HG02763 (cell line): ENCODE results near the gene THNSL1.
"Not testable (repeated sequence)": the region's sequence is repeated elsewhere in the genome, so short reads cannot be mapped to it uniquely, and the experiment has no call there.

Source experiments
- ATAC-seq: cut with Tn5 transposase; IDR thresholded peaks from one replicate; pipeline ENCODE4 v1.9.1; 2021; ENCODE audit warnings: mild to moderate bottlenecking, moderate library complexity; ENCODE audit not compliant: unreplicated experiment

THNSL1 gene, protein sequence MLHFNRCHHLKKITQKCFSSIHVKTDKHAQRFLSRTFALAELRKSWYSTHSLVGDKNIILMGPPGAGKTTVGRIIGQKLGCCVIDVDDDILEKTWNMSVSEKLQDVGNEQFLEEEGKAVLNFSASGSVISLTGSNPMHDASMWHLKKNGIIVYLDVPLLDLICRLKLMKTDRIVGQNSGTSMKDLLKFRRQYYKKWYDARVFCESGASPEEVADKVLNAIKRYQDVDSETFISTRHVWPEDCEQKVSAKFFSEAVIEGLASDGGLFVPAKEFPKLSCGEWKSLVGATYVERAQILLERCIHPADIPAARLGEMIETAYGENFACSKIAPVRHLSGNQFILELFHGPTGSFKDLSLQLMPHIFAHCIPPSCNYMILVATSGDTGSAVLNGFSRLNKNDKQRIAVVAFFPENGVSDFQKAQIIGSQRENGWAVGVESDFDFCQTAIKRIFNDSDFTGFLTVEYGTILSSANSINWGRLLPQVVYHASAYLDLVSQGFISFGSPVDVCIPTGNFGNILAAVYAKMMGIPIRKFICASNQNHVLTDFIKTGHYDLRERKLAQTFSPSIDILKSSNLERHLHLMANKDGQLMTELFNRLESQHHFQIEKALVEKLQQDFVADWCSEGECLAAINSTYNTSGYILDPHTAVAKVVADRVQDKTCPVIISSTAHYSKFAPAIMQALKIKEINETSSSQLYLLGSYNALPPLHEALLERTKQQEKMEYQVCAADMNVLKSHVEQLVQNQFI

DNA sequence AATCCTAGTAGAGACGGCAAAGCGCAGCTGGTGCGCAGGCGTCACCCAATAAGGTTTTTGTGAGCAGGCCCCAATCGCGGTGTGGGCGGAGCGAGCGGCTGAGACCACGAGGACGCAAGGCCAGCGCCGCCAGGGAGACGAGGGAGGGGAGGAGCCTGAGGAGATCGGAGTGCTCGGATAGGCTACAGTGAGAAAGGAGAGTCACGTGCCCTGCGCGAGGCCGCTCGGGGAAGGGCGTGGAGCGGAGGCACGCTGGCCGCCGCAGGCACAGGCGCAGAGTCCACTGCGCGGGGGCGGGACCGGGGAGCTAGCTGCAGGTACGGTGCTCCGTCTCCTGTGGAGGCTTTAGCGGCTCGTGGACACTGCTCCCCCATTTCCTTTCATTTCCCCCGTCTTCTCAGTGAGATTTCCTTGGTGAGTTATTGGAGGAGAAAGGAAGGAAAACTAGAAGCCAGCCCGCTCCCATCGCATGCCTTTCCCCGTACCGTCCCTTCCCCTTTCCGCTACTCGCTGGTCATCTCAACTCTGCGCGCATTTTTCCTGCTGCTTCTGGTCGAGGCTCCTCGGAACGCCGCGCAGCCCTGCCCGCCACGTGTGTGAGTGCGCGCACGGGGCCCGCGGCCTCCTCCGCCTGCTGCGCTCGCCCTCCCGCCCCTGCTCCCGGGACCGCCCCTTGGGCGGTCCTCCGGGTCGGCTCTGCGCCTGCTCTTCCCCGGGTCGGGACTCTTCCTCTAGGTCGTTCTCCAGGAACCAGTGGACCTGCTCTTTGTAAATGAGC is at the start of gene THNSL1:
TSS of gene THNSL1 (plus strand) at position 237 of the 778 bp plus-strand sequence. CDS start 6,612 bp downstream, outside the sequence.
- peak; percentile 98 for ATAC-seq

DNA sequence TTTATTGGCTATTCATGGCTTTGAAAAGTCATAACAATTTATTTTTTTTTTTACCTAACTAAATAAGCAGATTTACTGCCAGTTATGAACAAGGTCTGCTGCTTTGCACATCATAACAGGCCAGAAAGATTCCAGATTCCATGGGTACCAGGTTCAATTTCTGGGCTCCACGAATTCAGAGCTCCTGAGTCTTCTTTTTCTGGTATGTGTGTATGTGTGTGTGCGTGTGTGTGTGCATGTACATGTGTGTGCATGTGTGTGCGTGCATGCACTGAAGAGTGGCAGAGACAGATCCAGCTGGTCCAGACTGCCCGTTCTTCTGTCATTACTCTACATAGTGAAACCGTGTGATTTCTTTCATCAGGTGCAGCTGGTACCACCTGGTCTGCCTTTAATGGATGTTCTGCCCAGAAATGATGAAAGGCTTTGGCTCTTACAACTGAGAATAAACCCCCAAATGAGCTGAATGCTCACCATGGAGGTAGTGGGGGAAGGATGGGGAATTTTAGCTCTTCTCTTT is 49.4 kb upstream of the THNSL1 start:
- ATAC-seq, result no peak

DNA sequence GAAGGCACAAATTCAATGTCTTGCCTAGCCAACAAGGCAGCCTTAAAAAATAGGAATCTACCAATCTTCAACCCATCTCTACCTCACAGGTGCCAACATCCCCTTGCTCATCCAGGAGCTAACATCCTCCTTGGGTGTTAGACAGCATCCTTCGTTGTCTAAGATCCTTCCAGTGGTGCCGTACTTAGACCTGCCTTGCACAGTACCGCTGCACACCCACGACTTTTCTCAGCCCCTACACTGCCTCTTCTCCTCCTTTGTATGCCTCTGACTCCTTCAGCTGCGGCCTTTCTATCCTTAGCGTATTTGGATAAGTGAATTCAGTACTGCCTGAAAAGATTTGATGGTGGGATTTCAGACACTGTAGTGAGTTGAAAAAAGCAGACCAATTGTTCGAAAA is 48.1 kb upstream of the THNSL1 start:
- no peak for ATAC-seq

DNA sequence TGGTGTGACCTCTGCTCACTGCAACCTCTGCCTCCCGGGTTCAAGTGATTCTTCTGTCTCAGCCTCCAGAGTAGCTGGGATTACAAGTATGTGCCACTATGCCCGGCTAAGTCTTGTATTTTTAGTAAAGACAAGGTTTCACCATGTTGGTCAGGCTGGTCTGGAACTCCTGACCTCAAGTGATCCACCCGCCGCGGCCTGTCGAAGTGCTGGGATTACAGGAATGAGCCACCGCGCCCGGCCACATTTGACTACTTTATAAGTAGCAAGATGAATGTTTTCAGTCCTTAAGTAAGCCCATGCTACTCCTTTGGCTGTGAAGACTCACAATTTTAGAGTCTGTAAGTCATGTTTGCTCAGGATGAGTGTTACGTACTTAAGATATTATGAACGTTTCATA is 47.5 kb upstream of the THNSL1 start:
- ATAC-seq, result not testable (repeated sequence)

DNA sequence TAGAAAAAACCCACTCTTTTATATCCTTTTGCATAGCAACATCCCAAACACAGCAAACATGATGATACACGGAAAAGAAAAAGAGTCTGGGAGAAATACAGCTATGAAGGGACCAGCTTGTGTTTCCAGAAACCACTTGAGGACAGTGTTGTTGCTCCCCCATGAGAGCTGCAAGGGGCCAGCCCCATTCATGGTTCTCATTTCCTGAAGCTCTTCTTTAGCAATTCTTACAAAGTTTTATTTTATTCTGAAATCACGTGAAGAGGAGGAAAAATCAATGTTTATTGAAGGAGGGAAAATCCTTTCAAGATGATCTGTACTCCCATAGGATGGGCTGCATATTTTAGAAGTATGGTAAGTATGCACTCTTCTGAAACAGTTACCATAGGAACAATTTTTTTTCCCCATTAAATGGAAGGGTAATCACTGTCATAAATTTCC is 46.6 kb upstream of the THNSL1 start:
- no peak for ATAC-seq

DNA sequence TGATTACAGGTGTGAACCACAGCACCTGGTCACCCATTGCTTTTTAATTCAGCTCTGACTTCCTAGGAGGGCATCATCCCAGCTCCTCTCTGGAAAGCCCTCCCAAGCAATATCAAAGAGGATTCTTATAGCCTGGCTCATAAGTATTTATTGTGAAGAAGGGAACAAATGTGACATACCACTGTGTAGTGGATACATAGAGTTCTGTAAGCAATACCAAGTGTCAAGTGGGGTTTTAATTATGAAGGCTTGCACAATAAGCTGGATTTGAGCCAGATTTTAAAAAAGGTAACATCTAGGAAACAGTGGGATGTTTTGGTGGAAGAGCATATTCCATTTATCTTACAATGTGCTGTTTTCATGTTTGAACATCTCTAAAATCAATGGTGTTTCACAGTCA is 45.0 kb upstream of the THNSL1 start:
- ATAC-seq, result no peak

DNA sequence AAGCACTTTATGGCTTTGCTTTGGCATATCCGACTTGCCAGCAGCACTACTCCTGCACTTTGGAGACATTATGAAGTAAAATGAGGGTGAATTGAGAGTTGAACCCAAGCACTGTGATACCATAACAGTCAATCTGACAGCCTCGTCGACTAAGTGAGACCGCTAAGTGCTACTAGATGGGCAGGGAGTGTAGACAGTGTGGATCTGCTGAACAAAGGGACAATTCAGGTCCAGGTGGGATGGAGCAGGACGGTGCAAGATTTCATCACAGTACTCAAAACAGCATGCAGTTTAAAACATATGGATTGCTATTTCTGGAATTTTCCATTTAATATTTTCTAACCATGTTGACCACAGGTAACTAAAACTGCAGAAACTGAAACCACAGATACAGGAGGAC is 43.2 kb upstream of the THNSL1 start:
- ATAC-seq, result no peak

DNA sequence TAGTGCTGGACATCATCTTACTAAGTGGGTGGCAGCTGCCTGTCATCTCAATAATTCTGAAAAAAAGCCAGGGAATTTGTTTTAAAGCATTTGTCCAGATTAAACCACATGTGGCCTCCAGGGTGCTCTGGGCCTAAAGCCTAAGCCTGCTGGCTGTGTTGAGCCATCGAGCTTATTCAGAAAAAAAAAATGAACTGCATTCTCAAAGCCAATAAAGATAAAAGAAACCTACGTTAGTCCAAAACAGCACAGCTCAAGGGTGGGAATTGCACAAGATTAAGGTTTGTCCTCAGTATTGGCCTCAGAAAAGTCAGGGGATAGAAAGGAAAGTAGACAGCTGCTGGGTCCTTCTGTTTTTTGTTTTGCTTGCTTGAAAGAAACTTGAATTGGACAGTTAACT is 41.4 kb upstream of the THNSL1 start:
- ATAC-seq, result no peak

DNA sequence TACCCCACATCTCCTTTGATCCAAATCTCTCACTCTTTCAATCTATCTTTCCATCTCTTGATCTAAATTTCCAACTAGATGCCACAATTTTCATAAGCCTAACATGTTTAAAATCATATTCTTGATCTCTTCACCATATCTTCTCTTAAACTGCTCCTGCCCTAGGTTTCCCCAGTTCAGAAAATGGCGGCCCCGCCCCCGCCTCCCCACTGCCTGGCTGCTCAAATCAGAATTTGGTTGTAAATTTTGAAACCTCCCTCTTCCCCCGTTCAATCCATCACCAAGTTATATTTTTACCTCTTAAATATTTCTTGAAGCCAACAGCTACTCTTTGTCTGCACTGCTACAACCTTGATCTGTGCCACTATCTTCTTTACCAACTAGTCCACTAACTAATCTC is 36.7 kb upstream of the THNSL1 start:
- no peak for ATAC-seq

DNA sequence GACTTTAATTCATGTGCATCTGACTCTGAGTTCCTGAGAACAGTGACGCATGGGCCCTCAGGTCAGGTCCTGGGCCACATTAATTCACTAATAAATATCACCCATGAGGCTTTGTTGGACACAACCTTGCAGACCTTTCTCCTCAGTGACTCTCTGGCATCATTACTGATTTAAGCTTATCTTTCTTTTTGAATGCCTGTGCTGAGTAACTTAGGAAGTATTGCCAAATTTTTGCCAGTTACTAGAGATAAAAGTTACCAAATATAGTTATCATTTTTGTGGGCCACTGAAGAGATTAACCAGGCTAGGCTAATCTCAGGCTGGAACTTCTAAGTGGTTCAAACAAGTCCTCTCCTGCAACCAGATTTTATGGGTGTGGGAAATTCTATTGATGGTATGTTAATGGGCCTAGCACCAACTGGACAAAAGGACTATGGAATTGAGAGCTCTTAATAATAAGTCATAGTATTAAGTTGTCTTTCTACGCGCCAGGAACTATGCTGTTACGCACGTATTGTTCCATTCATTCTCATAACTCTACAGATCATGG is 35.2 kb upstream of the THNSL1 start:
- no peak for ATAC-seq

DNA sequence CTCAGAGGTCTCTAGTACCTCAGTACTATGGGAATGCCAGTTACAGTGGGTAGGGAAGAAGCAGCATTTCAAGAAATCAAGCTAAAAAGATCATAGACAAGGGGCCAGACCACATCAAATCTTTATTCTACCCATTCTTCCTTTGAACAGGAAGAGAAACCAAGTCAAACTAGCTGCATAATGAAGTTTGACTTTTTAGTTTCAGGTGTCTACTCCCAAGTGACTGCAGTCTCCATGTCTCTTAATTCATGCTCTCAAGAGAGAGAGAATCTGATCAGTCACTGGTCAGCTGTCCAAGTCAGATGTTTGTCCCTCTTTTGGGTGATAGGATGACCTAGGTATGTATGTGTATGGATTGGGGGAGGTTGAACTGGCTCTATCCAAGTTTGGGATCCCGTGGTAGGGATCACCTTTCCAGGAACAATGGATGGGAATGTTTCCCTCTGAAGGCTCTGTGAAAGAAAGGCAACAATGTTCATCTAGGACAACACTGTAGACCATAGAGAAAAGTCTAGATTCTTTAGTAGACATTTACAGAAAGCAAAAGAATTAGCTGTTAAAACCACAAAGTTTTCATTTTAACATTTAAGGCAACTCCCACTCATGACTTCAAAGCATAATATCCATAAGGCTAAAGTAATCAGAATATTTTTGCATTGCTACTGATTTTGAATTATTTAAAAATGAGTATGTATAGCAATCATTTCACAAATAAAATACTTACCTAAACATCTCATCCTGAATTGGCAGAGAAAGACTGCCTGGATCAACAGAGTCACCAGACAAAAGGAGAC is 33.9 kb upstream of the THNSL1 start:
- peak; percentile 60 for ATAC-seq

DNA sequence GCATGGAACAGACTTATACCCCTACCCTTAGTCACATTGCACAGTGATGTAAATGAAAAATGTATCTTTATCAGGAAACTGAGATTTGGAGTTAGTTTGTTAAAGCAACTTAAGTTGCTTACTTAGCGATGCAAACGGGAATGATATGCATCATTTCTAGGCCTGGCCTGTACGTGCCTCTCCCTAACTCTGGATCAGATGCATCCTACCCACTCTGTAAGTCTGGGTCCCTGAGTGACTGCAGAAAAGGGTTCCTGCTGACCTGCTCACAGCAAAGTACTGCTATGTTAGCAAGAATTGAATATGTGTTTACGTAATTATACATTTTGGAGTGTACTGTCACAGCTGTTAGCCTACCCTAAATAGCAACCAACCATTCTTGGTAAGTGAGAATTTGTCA is 33.3 kb upstream of the THNSL1 start:
- ATAC-seq, result no peak

DNA sequence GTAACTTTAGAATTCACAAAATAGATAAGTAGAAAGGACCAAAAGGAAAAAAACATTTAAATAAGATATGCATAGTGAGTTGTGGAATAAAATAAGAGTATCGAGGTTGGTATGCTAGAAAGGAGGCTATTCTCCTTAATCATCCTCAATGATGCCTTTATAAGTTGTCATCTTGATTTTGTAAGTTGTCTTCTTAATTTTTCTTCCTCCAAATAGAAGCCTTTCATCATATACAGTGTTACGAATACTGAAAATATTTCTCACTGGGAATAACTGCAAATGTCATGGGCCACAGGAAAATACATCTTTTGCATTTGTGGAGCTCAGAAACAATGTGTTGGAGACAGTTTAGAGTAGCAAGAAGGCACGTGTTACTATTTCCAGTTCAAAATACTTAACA is 32.5 kb upstream of the THNSL1 start:
- ATAC-seq, result no peak

DNA sequence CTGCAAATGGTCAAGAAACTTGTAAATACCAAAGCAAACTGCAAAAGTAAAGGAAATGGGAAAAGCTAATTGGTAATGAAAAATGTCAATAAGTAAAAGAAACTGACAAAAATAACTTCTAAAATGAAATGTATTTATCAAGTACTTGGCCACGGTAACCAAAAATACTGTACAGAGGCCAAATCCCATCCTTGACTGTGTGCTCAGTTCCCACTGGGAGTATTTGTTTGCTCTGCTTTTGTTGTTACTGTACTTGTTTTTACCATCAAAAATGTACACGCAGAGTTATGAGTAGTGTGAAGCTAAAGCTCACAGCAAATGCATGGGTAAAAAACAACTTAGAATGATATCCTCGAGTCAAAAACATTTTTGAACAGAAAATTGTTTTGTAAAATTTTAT is 31.5 kb upstream of the THNSL1 start:
- no peak for ATAC-seq

DNA sequence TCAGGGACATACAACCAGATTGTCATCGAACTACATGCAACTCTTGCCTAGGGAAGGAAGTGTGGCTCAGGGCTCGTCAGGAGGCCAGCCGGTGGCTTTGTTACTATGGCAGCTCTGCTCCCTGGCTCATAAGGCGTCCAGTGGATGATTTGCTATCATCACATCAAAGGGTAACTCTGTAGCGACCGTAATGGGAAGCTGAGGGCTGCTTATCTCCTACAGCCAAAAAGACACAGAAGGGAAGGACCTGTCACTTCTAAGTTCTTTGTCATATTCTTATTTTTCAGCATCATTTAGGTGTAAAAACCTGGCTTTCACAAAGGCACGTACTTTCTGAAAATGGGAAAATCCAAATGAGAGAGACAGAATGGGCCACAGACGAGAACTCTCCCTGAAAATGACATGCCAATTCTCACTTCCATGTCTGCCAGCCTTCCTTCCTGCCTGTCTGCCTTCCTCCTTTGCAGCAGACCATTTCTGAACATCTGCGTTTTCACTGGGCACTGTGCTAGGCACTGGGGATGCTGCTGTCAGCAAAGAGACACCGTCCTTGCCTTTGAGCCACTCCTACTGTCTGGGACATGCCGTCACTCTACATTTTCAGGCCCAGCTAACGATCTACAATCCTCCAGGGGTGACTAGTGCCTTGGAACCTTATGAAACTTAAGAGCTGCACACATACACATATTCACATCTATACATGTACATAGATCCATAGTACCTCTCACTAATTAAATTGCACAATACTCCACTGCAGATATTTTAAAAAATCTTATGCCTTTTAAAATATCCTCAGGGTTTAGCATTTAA is 27.4 kb upstream of the THNSL1 start:
- no peak for ATAC-seq

DNA sequence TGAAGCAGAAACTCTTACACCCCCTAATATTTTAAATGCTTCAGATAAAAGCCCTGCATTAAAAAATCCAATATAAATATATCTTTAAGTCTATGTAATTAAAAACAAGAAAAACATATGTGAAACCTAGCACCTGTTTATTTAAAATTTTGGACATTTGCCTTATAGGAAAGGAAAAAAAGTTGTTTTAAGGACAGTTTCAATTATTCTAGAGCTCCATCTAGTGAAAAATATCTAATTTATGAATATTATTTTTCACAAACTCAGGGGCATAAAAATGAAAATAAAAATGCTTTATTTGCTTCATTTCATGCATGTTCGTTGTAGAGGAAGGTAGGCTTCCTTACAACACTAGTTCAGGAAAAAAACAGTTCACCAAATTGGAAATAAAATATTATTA is 26.5 kb upstream of the THNSL1 start:
- ATAC-seq, result no peak

DNA sequence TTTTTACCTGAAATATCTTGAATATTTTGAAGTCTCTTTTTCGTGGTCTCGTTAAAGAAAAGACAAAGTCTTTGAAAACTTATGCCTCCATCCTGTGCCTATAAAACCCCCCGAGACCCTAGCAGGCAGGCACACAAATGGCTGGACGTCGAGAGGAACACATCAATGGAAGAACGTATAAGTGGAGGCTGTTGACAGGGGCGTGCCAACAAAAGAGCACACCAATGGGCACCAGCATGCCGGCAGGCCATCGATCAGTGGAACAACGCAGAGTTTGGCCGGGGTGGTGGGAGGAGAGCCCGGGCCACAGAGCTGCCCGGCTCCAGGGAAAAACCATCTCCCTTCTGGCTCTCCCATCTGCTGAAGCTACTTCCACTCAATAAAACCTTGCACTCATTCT is 25.1 kb upstream of the THNSL1 start:
- no peak for ATAC-seq

DNA sequence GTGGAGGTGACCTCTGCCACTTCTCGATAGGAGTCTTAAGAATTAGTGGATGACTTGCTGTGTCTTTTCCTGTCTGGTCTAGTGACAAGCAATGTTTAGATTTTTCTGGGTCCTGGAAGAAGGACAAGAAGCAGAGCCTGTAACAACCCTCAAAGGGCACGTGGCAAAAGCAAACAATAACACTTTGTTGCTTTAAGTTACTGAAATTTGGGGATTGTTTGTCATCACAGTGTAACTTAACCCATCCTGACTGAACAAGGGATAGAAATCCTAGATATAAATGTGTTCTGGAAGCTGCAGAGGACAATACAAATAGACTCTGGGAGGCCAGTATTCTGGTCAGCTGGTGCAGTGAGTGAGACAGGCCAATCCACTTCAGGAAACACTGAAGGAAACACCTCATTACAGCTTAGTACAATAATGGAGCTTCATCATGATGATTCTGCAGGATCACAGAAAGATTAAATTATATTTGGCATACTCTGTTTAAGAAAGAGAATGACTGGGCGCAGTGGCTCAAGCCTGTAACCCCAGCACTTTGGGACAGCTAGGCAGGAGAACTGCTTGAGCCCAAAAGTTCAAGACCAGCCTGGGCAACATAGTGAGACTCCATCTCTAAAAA is 23.8 kb upstream of the THNSL1 start:
- no peak for ATAC-seq
